Kidney epithelial cell (primary cell): ENCODE data around the gene KNDC1. TPM values are rescaled to one million over a fixed set of nuclear protein-coding genes. Genes with fewer than 3 reads are reported as not detected.

Source experiments
- DNase-seq: peaks from one replicate; pipeline ENCODE4 v3.0.0-alpha.2; 2010; ENCODE audit warnings: low read depth
- H3K27me3 ChIP-seq: 2 replicates; pipeline ENCODE4 v1.6.0; 2011; ENCODE audit warnings: low read length; ENCODE audit not compliant: control insufficient read depth, insufficient read depth
- H3K36me3 ChIP-seq: 2 replicates; pipeline ENCODE4 v1.5.1; 2011; ENCODE audit warnings: low read length; ENCODE audit not compliant: control insufficient read depth, insufficient read depth
- H3K4me3 ChIP-seq: 2 replicates; pipeline ENCODE4 v1.5.1; 2011; ENCODE audit warnings: low read depth, mild to moderate bottlenecking, control low read depth, low read length
- CTCF ChIP-seq: IDR thresholded peaks from 2 replicates; pipeline ENCODE4 v1.5.1; 2011; ENCODE audit warnings: mild to moderate bottlenecking, moderate library complexity, low read length, control low read depth, inconsistent platforms; ENCODE audit not compliant: insufficient read depth, poor library complexity, severe bottlenecking
- total RNA-seq: library from RNA; depleted of rRNA; stranded (reverse); fragments of >200 nt; gene quantifications from 2 replicates; pipeline ENCODE4 v1.2.3, GENCODE V29; 2015

The KNDC1 gene
- total RNA-seq, 1 donor from 2014 or later: 0.13 TPM

- no peak overlapping the region for H3K4me3 ChIP-seq
- no peak for DNase-seq
- no peak for TF ChIP-seq CTCF
- H3K36me3 ChIP-seq: no peaks in the 10 kb centered on the region
- H3K27me3 ChIP-seq: peaks cover 38% of the 10 kb centered on the region
Measured at GRCh38 chr10:133189256-133189655, 29.2 kb downstream of the KNDC1 start.

- no peak for DNase-seq
- Histone ChIP-seq H3K36me3 (no peaks in the 10 kb centered on the region), H3K4me3 (no peak overlapping the region), H3K27me3 (peaks cover 36% of the 10 kb centered on the region)
- TF ChIP-seq CTCF: no peak
Measured at GRCh38 chr10:133189726-133190125, 29.7 kb downstream of the KNDC1 start.

- TF ChIP-seq CTCF: no peak
- peaks cover 35% of the 10 kb centered on the region for H3K27me3 ChIP-seq
- H3K36me3 ChIP-seq: no peaks in the 10 kb centered on the region
- no peak overlapping the region for H3K4me3 ChIP-seq
- DNase-seq: no peak
Measured at GRCh38 chr10:133190225-133190624, 30.2 kb downstream of the KNDC1 start.

GRCh38 chr10:133191651-133192050, 31.6 kb downstream of the KNDC1 start:
- TF ChIP-seq CTCF: no peak
- Histone ChIP-seq H3K36me3 (no peaks in the 10 kb centered on the region), H3K27me3 (peaks cover 22% of the 10 kb centered on the region), H3K4me3 (no peak overlapping the region)
- DNase-seq: no peak

- H3K36me3 ChIP-seq: no peaks in the 10 kb centered on the region
- H3K4me3 ChIP-seq: no peak overlapping the region
- TF ChIP-seq CTCF: no peak
- peaks cover 4% of the 10 kb centered on the region for H3K27me3 ChIP-seq
- no peak for DNase-seq
Measured at GRCh38 chr10:133194151-133194550, 34.1 kb downstream of the KNDC1 start.

GRCh38 chr10:133195096-133195495, 35.1 kb downstream of the KNDC1 start:
- TF ChIP-seq CTCF: no peak
- H3K4me3 ChIP-seq: no peak overlapping the region
- H3K36me3 ChIP-seq: no peaks in the 10 kb centered on the region
- no peak for DNase-seq
- H3K27me3 ChIP-seq: no peaks in the 10 kb centered on the region
